ENCODE measurements around the gene RAI1.
A peak's percentile ranks its signal among the peaks of the same experiment; 100 is the strongest.

RAI1 gene

GRCh38 chr17:17714261-17714866 is 33.1 kb downstream of the RAI1 start:
- H3K9me3 ChIP-seq (ENCODE audit: low read length), result no peaks in the 10 kb centered on the region
- no peak overlapping the region for H2AFZ ChIP-seq (ENCODE audit: low read depth, low read length)
- no peaks in the 10 kb centered on the region for H3K36me3 ChIP-seq (ENCODE audit: insufficient read depth, low read length)
- peaks cover 29% of the 10 kb centered on the region for H3K4me1 ChIP-seq (ENCODE audit: insufficient read depth, low read length)
- no peak overlapping the region for H3K4me3 ChIP-seq (ENCODE audit: low read length)
- H3K27me3 ChIP-seq (ENCODE audit: insufficient read depth, low read length), result no peaks in the 10 kb centered on the region

GRCh38 chr17:17714879-17715278 is 33.6 kb downstream of the RAI1 start:
- H3K36me3 ChIP-seq (ENCODE audit: insufficient read depth, low read length), result peaks cover 2% of the 10 kb centered on the region
- no peak overlapping the region for H3K4me3 ChIP-seq (ENCODE audit: low read length)
- no peaks in the 10 kb centered on the region for H3K27me3 ChIP-seq (ENCODE audit: insufficient read depth, low read length)
- peaks cover 29% of the 10 kb centered on the region for H3K4me1 ChIP-seq (ENCODE audit: insufficient read depth, low read length)
- no peak overlapping the region for H2AFZ ChIP-seq (ENCODE audit: low read depth, low read length)
- H3K9me3 ChIP-seq (ENCODE audit: low read length), result no peaks in the 10 kb centered on the region

DNA sequence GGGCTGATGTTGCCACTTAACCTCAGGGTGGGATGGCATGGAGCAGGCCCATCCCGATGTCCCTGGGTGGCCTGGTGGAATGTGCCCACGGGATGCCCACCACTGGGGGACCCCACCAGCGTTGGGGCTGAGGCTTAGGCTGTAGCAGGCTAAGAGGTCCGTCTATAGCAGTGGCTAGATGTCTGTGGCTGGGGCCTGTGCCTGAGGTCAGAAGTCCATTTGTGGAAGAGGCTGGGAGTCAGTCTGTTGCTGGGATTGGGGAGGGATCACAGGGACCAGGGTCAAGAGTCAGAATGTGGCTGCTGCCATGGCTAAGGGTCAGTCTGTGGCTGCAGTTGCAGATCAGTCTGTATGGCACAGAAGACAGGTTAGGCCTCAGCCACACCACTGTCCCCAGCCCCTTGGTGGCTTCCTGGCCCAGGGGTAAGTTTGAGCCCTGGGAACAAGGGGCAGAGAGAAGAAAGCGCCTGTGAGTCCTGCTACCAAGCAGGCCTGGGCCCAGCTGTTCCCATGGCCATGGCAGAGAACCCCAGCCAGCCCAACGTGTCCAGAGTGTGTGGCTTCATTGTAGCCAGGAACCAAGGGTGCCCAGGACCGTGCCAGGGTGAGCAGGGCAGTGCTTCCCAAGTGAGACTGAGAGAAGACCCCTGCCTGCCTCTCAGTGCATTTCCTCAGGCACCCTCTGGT is 35.7 kb downstream of the RAI1 start:
- Histone ChIP-seq H3K4me1 (ENCODE audit: insufficient read depth, low read length) (peaks cover 14% of the 10 kb centered on the region), H3K27me3 (ENCODE audit: insufficient read depth, low read length) (no peaks in the 10 kb centered on the region), H3K4me3 (ENCODE audit: low read length) (no peak overlapping the region), H3K36me3 (ENCODE audit: insufficient read depth, low read length) (peaks cover 3% of the 10 kb centered on the region), H2AFZ (ENCODE audit: low read depth, low read length) (no peak overlapping the region), H3K9me3 (ENCODE audit: low read length) (no peaks in the 10 kb centered on the region)

DNA sequence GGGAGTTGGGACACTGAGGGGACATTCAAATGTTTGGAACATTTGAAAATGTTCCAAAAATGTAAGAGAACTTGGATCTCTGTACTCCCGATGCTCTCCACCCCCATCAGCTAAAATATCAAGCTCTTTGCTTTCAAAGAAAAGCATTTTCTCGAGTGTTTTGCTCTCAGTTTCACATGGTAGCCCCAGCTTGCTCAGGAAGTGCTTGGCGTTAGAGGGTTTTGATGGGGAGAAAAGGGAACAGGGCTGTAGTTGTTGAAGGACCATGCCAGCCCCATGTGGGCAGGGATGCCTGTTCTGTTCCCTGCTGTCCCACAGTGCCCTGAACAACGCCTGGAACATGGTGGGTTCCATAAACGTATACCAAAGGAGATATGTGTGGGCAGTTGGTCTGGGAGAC is 37.0 kb downstream of the RAI1 start:
- H3K4me1 ChIP-seq (ENCODE audit: insufficient read depth, low read length), result peaks cover 21% of the 10 kb centered on the region
- no peak overlapping the region for H2AFZ ChIP-seq (ENCODE audit: low read depth, low read length)
- no peaks in the 10 kb centered on the region for H3K9me3 ChIP-seq (ENCODE audit: low read length)
- H3K36me3 ChIP-seq (ENCODE audit: insufficient read depth, low read length), result peaks cover 3% of the 10 kb centered on the region
- H3K4me3 ChIP-seq (ENCODE audit: low read length), result no peak overlapping the region
- no peaks in the 10 kb centered on the region for H3K27me3 ChIP-seq (ENCODE audit: insufficient read depth, low read length)

DNA sequence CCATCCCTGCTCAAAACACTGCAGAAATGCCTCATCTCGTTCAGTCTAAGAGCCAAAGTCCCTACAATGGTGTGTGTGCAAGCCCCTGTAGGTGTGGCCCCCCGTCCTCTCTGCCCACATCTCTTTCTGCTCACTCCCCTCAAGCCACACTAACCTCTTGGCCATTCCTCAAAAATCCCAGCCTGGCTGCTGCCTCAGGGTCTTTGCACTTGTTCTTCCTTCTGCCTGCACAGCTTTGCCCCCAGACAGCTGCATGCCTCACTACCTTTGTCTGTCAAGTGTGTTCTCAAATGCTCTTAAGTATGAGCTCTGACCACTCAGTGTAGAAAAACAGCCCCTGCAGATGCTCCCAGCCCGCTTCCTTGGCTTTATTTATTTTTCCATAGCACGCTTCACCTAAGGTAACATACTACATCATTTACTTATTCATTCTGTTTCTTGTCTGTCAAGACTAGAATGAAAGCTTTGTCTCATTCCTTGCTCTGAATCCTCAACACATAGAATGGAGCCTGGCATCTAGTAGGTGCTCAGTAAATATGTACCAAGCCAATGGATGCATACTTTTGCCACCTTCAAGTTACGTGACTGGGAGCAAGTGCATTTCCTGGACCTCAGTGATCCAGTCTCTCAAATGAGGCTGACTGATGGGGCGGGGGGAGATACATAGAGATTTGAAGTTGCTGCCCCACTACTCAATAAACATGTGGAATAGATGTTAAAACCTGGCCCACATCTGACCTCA is 38.1 kb downstream of the RAI1 start:
- no peaks in the 10 kb centered on the region for H3K27me3 ChIP-seq (ENCODE audit: insufficient read depth, low read length)
- H3K9me3 ChIP-seq (ENCODE audit: low read length), result no peaks in the 10 kb centered on the region
- no peak overlapping the region for H3K4me3 ChIP-seq (ENCODE audit: low read length)
- peaks cover 22% of the 10 kb centered on the region for H3K4me1 ChIP-seq (ENCODE audit: insufficient read depth, low read length)
- no peak overlapping the region for H2AFZ ChIP-seq (ENCODE audit: low read depth, low read length)
- H3K36me3 ChIP-seq (ENCODE audit: insufficient read depth, low read length), result peaks cover 3% of the 10 kb centered on the region

- H2AFZ ChIP-seq (ENCODE audit: low read depth, low read length), result no peak overlapping the region
- H3K9me3 ChIP-seq (ENCODE audit: low read length), result no peaks in the 10 kb centered on the region
- H3K4me3 ChIP-seq (ENCODE audit: low read length), result no peak overlapping the region
- H3K36me3 ChIP-seq (ENCODE audit: insufficient read depth, low read length), result peaks cover 3% of the 10 kb centered on the region
- peaks cover 23% of the 10 kb centered on the region for H3K4me1 ChIP-seq (ENCODE audit: insufficient read depth, low read length)
- H3K27me3 ChIP-seq (ENCODE audit: insufficient read depth, low read length), result no peaks in the 10 kb centered on the region
These were observed 38.8 kb downstream of the RAI1 start for GRCh38 chr17:17719966-17720543.

- Histone ChIP-seq H3K9me3 (ENCODE audit: low read length) (no peaks in the 10 kb centered on the region), H3K27me3 (ENCODE audit: insufficient read depth, low read length) (no peaks in the 10 kb centered on the region), H2AFZ (ENCODE audit: low read depth, low read length) (no peak overlapping the region), H3K4me3 (ENCODE audit: low read length) (no peak overlapping the region), H3K36me3 (ENCODE audit: insufficient read depth, low read length) (peaks cover 3% of the 10 kb centered on the region), H3K4me1 (ENCODE audit: insufficient read depth, low read length) (peaks cover 34% of the 10 kb centered on the region)
These were observed 39.9 kb downstream of the RAI1 start for GRCh38 chr17:17721140-17721668.

GRCh38 chr17:17722081-17722905 is 41.0 kb downstream of the RAI1 start:
- no peaks in the 10 kb centered on the region for H3K9me3 ChIP-seq (ENCODE audit: low read length)
- no peaks in the 10 kb centered on the region for H3K27me3 ChIP-seq (ENCODE audit: insufficient read depth, low read length)
- no peak overlapping the region for H2AFZ ChIP-seq (ENCODE audit: low read depth, low read length)
- H3K4me1 ChIP-seq (ENCODE audit: insufficient read depth, low read length), result peaks cover 41% of the 10 kb centered on the region
- peaks cover 3% of the 10 kb centered on the region for H3K36me3 ChIP-seq (ENCODE audit: insufficient read depth, low read length)
- peak overlapping the region; percentile 62 for H3K4me3 ChIP-seq (ENCODE audit: low read length)

DNA sequence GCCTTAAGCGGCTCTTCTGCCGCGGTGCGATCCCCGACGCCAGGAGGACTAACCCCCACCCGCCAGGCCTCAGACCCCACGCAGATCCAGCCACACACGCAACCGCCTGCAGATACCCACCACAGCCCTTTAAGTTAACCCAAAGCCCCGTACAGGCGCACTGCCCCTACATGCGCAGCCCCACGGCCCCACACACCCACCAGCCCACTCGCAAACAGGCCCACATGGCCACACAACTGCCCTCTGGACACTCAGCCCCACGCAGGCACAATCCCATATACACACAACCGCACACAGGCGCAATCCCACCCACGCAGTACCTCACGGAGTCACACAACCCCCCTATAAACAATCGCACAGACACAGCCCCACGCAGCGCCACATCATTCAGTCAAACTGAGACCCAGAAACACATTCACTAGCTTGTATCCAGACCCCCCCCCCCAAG is 41.7 kb downstream of the RAI1 start:
- H3K4me1 ChIP-seq (ENCODE audit: insufficient read depth, low read length), result peaks cover 47% of the 10 kb centered on the region
- H3K27me3 ChIP-seq (ENCODE audit: insufficient read depth, low read length), result no peaks in the 10 kb centered on the region
- peaks cover 3% of the 10 kb centered on the region for H3K36me3 ChIP-seq (ENCODE audit: insufficient read depth, low read length)
- H3K9me3 ChIP-seq (ENCODE audit: low read length), result no peaks in the 10 kb centered on the region
- no peak overlapping the region for H2AFZ ChIP-seq (ENCODE audit: low read depth, low read length)
- peak overlapping the region; percentile 62 for H3K4me3 ChIP-seq (ENCODE audit: low read length)

DNA sequence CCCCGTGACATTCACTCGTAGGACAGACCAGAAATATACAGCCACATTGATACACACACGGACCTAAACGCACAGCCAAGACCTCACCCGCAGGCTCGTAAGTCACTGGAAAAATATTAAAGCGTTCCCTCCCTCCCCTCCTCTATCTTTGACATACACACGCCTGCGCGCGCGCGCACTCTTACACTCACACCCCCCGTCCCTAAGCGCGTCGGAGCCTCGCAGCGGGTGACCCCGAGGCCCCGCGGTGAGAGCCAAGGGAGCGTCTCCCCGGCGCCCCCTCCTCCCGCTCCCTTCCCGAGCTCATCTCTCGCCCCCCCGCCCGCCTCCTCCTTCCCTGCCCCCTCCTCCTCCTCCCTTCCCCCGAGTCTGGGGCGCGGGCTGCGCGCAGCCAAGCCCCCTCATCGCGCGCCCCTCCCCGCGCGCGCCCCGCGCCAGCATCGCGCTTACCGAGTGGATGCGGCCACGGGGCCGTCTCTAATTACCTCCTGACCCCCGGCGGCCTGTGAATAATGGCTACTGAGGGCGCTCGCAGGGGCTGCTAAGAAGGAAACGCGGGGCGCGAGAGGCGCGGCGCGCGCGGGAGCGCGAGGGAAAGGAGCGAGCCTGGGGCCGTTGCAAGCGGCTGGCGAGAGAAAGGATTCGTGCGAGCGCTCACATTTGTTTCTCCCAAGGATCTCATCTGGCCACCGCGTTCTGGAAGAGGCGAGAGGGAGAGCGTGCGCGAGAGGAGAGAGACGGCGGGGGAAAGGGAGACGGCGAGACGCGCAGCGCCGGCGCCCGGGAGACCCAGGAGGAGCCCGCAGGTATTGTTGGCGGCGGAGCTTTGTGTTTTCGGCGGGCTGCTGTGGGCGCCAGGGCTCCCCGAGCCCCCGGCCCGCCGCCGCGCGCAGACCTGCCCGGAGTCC is 42.4 kb downstream of the RAI1 start:
- H3K36me3 ChIP-seq (ENCODE audit: insufficient read depth, low read length), result peaks cover 3% of the 10 kb centered on the region
- no peaks in the 10 kb centered on the region for H3K27me3 ChIP-seq (ENCODE audit: insufficient read depth, low read length)

DNA sequence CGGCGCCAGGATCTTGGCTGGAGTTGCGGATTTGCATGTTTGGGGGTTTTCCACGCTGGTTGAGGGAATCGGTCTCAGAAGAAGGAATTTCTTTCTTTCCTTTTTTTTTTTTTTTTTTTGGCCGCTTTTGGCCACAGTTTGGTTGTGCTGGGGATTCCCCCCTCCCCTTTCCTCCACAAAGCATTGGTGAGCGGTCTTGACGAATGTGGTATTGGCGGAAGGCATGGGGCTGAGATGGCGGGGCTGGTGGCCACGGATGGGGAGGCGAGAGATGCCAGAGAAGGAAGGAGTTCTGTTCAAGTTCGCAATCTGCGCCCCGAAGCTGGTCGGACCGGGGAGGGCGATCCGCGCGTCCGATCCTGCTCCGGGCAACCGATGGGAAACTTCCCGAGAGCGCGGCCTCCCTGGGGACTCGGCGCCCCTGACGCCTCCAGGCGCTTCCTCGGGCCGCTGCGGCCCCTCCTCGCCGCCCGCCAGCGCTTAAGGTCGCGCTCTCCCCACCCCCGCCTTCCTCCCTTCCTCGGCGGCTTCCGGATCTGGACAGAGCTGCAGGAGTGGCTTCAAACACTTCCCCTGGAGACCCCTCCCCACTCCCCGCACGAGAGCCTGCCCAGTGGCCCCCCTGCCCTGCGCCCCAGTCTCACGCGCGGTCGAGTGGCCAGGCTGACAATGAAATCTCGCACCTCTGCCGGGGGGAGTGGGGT is 43.2 kb downstream of the RAI1 start:
- H3K36me3 ChIP-seq (ENCODE audit: insufficient read depth, low read length), result peaks cover 3% of the 10 kb centered on the region
- no peaks in the 10 kb centered on the region for H3K27me3 ChIP-seq (ENCODE audit: insufficient read depth, low read length)
- no peak overlapping the region for H2AFZ ChIP-seq (ENCODE audit: low read depth, low read length)
- H3K4me1 ChIP-seq (ENCODE audit: insufficient read depth, low read length), result peaks cover 63% of the 10 kb centered on the region
- H3K9me3 ChIP-seq (ENCODE audit: low read length), result no peaks in the 10 kb centered on the region
- peak overlapping the region; percentile 62 for H3K4me3 ChIP-seq (ENCODE audit: low read length)

More for the DNA sequence above, 42.4 kb downstream of the RAI1 start:
- Histone ChIP-seq H3K4me3 (ENCODE audit: low read length) (peak overlapping the region; percentile 62), H3K9me3 (ENCODE audit: low read length) (no peaks in the 10 kb centered on the region), H3K4me1 (ENCODE audit: insufficient read depth, low read length) (peaks cover 54% of the 10 kb centered on the region), H2AFZ (ENCODE audit: low read depth, low read length) (no peak overlapping the region)

Data from neuron (in vitro differentiated cells).